NT2/D1 (cell line): Measurements from ENCODE around the gene PPP2R5C.

ENCODE experiments used
- SUZ12 ChIP-seq: IDR thresholded peaks from 2 replicates; pipeline ENCODE4 v1.6.1; 2011; ENCODE audit not compliant: insufficient read length, insufficient read depth; ENCODE audit errors: extremely low read depth
- ZNF274 ChIP-seq: IDR thresholded peaks from 2 replicates; pipeline ENCODE4 v1.6.1; 2011; ENCODE audit warnings: mild to moderate bottlenecking, low read depth, low read length

DNA sequence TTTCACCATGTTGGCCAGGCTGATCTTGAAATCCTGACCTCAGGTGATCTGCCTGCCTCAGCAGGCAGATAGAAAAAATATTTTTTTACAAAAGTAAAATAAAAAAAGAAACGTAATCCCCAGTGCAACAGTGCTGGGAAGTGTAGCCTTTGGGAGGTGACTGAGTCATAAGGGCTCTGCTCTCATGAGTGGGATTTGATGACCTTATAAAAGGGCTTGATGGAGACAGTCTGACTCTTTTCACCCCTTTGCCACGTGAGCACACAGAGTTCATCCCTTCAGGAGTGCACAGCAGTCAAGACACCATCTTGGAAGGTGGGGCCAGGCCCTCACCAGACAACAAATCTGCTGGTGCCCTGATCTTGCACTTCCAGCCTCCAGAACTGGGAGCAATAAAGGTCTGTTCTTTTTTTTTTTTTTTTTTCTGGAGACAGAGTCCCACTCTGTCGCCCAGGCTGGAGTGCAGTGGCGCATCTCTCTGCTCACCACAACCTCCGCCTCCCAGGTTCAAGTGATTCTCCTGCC is 178.2 kb downstream of the PPP2R5C start:
- TF ChIP-seq ZNF274, result no peak
- TF ChIP-seq SUZ12, result no peak
